NCI-H2029 treated with DMSO at 0.1 percent for 48 hours (cell line): Measurements from ENCODE around the gene ZNHIT2.

ENCODE experiments used
- DNase-seq: peaks from one replicate; lab custom pipeline; 2025; lab: John Stamatoyannopoulos, UW

ZNHIT2 gene

DNA sequence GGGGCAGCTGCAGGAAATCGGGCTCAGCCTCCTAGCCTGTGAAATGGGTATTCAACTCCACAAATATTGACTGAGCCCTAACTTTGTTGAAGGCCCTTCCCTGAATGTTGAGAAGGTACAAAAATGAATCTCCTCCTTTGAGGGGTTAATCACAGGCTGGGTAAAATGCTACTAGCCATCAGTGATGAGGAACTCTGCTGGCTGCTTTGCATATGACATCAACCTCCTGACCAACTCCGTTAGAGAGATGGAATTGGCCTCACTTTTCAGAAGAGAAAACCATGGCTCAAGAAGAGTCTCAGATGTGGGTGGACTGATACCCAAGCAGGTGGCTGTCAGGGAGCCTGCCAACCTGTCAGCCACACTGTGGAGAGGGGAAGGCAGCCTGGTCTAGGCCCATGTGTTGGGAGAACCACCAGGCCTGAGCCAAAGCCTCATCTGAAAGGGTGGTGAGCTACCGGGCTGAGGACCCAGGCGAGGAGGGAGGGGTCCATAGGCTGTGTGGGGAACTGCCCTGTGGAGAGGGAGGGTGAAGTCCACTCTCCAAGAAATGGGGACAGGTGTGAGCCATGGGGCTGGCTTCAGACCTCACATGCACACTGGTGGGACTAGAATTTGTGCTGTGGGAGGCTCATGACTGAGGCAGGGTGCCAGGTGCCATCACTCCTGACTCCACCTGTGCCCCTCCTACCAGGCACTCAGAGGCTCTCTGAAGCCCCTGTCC lies 45.4 kb downstream of the ZNHIT2 start:
- no peak for DNase-seq

DNA sequence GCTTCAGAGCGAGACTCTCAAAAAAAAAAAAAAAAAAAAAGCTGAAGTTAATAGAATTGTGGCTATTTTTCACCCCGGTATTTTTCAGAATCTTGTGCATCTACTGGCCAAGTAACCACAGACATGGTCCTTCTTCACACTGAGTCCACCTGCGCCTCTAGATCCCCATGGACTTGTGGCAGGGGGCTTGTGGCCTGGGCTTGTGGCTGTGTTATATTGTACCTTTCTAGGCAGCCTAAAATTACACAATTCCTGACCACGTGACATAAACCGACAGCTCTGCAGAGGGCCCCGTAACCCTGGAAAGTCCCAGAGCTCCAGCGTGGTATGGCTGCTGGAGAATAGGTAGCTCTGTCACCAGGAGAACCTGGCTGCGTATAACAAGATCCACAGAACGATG lies 48.3 kb downstream of the ZNHIT2 start:
- DNase-seq, result no peak

DNA sequence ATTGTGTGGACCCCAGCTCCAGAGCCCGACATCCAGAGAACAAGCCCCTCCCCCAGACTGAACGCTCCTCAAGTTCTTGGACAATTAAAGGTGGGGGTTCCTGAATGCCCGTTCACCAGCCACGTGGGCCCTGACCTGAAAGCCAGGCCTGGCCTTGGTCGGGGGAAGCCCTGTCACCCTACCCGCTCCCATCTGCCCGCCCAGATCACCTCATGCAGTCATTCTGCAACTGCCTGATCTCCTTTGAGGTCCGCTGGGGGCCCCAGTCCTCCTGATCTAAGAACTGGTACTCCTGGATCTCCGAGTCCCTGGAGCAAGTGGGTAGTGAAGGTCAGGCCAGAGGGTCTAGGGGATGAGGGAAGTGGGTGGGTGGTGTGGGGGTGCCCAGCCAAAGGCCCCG lies 50.1 kb downstream of the ZNHIT2 start:
- no peak for DNase-seq

DNA sequence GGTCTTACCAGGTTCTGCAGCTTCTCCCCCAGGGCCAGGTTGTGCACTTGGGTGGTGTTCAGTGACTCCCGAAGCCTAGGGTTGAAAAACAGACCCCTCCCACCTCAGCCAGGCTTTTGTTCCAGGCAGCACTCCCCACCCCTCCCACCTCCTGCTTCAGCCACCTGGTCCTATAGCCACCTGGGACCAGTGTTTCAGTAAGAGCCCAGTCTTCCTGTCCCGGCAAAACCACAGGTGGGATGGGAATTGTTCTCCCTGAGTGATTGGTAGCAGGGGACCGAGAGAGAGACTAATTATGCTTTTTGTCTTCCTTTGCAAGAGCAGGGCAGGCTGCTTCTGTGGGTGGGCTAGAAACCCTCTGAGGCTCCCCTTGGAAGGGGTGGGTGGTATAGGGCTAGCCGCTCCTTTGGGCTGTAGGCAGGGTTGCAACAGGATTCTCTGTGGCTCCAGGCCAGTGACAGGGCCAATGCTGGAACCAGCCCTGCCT lies 50.7 kb downstream of the ZNHIT2 start:
- DNase-seq, result no peak
